HL-60 (cell line): ENCODE measurements around the gene TMEM236.
"Not testable (repeated sequence)": the region's sequence is repeated elsewhere in the genome, so short reads cannot be mapped to it uniquely, and the experiment has no call there.

Experiments used
- CTCF ChIP-seq: IDR thresholded peaks from one replicate; pipeline ENCODE4 v1.5.1; 2011; ENCODE audit warnings: low read length, control low read depth, inconsistent platforms; ENCODE audit not compliant: insufficient read depth
- POLR2AphosphoS5 ChIP-seq: IDR thresholded peaks from 2 replicates; pipeline ENCODE4 v1.6.1; 2012; ENCODE audit warnings: low read depth
- SPI1 ChIP-seq: IDR thresholded peaks from 2 replicates; pipeline ENCODE4 v1.6.1; 2012; ENCODE audit warnings: low read depth, mild to moderate bottlenecking, borderline replicate concordance

GRCh38 chr10:17722317-17723014 is 29.5 kb upstream of the TMEM236 start:
- TF ChIP-seq CTCF, SPI1, POLR2AphosphoS5: not testable (repeated sequence)
